D721Med (cell line): ENCODE measurements around the gene NPM3.

ENCODE experiments used
- DNase-seq: peaks from one replicate; pipeline ENCODE4 v3.0.0; 2011; ENCODE audit warnings: low spot score; ENCODE audit not compliant: insufficient read length
- FAIRE-seq: peaks from 2 replicates; lab custom pipeline; 2011; peaks lifted over from hg19 to GRCh38; lab: Jason Lieb, UNC
- CTCF ChIP-seq: IDR thresholded peaks from 2 replicates; pipeline ENCODE4 v1.5.1; 2012; ENCODE audit warnings: mild to moderate bottlenecking, control low read depth; ENCODE audit not compliant: insufficient read depth; ENCODE audit errors: missing control alignments

Gene NPM3

GRCh38 chr10:101781984-101782810 is 1.0 kb downstream of the NPM3 start:
- no peak for TF ChIP-seq CTCF
- DNase-seq (no peak), FAIRE-seq (no peak)

- no peak for TF ChIP-seq CTCF
- no peak for FAIRE-seq
- no peak for DNase-seq
These were observed 1.6 kb downstream of the NPM3 start for GRCh38 chr10:101781655-101781983.

- peak; percentile 88 for DNase-seq
- TF ChIP-seq CTCF: peak; percentile 79
- no peak for FAIRE-seq
These were observed 2.2 kb downstream of the NPM3 start for GRCh38 chr10:101780818-101781654.

- no peak for TF ChIP-seq CTCF
- FAIRE-seq (no peak), DNase-seq (no peak)
These were observed 2.9 kb downstream of the NPM3 start for GRCh38 chr10:101780187-101780817.

- DNase-seq: peak; percentile 94
- TF ChIP-seq CTCF: peak; percentile 61
- no peak for FAIRE-seq
These were observed 3.6 kb downstream of the NPM3 start for GRCh38 chr10:101779544-101780186.

GRCh38 chr10:101778781-101779543 is 4.3 kb downstream of the NPM3 start:
- no peak for FAIRE-seq
- no peak for DNase-seq

More at GRCh38 chr10:101778781-101779543, 4.3 kb downstream of the NPM3 start:
- no peak for TF ChIP-seq CTCF
